GM10266 (cell line): ENCODE measurements around the gene OLFML1.

ENCODE experiments used
- DNase-seq: peaks from one replicate; pipeline ENCODE4 v3.0.0; 2012; ENCODE audit errors: extremely low spot score
- CTCF ChIP-seq: IDR thresholded peaks from 2 replicates; pipeline ENCODE4 v1.5.1; 2012; ENCODE audit warnings: mild to moderate bottlenecking, low read depth; ENCODE audit not compliant: control insufficient read depth, insufficient read depth; ENCODE audit errors: missing control alignments

OLFML1 gene

GRCh38 chr11:7559398-7560283 lies 74.3 kb downstream of the OLFML1 start:
- DNase-seq: no peak
- TF ChIP-seq CTCF: no peak
